GM06990 (cell line): ENCODE results near the gene VASP.
A peak's percentile ranks its signal among the peaks of the same experiment; 100 is the strongest.

Source experiments
- DNase-seq: peaks from one replicate; pipeline ENCODE4 v3.0.0-alpha.2; 2011; ENCODE audit not compliant: insufficient read length; ENCODE audit errors: extremely low read depth
- H3K27me3 ChIP-seq: replicated peaks from 2 replicates; pipeline ENCODE4 v1.6.0; 2011; ENCODE audit warnings: low read length; ENCODE audit not compliant: control insufficient read depth, insufficient read depth
- H3K36me3 ChIP-seq: 2 replicates; pipeline ENCODE4 v1.5.1; 2011; ENCODE audit warnings: low read length; ENCODE audit not compliant: control insufficient read depth, insufficient read depth
- H3K4me3 ChIP-seq: replicated peaks from 2 replicates; pipeline ENCODE4 v1.5.1; 2011; ENCODE audit warnings: low read depth, mild to moderate bottlenecking, control low read depth, low read length
- CTCF ChIP-seq: IDR thresholded peaks from 2 replicates; pipeline ENCODE4 v1.5.1; 2011; ENCODE audit warnings: low read length, control low read depth, mild to moderate bottlenecking, inconsistent platforms; ENCODE audit not compliant: insufficient read depth, poor library complexity, severe bottlenecking

Gene VASP

GRCh38 chr19:45560686-45561085, 53.4 kb downstream of the VASP start:
- Histone ChIP-seq H3K27me3 (no peaks in the 10 kb centered on the region), H3K4me3 (no peak overlapping the region), H3K36me3 (peaks cover 3% of the 10 kb centered on the region)
- DNase-seq, result no peak
- TF ChIP-seq CTCF, result no peak

- Histone ChIP-seq H3K4me3 (no peak overlapping the region), H3K27me3 (no peaks in the 10 kb centered on the region), H3K36me3 (no peaks in the 10 kb centered on the region; the same call in 1 of the 2 replicates)
- no peak for TF ChIP-seq CTCF
- DNase-seq, result no peak
These were observed 57.0 kb downstream of the VASP start for GRCh38 chr19:45564131-45564780.

- DNase-seq, result no peak
- no peaks in the 10 kb centered on the region; the same call in 1 of the 2 replicates for H3K36me3 ChIP-seq
- no peak overlapping the region for H3K4me3 ChIP-seq
- no peak for TF ChIP-seq CTCF
- no peaks in the 10 kb centered on the region for H3K27me3 ChIP-seq
These were observed 60.3 kb downstream of the VASP start for GRCh38 chr19:45567609-45568008.

GRCh38 chr19:45568732-45569131, 61.5 kb downstream of the VASP start:
- TF ChIP-seq CTCF, result no peak
- DNase-seq, result no peak
- no peak overlapping the region for H3K4me3 ChIP-seq
- no peaks in the 10 kb centered on the region; the same call in 1 of the 2 replicates for H3K36me3 ChIP-seq
- H3K27me3 ChIP-seq, result no peaks in the 10 kb centered on the region

- Histone ChIP-seq H3K36me3 (no peaks in the 10 kb centered on the region; the same call in 1 of the 2 replicates), H3K4me3 (no peak overlapping the region), H3K27me3 (no peaks in the 10 kb centered on the region)
- peak; percentile 31 for DNase-seq
- TF ChIP-seq CTCF, result peak; percentile 91
These were observed 62.5 kb downstream of the VASP start for GRCh38 chr19:45569619-45570421.
